Stimulated activated CD8-positive, alpha-beta memory T cell treated with anti-CD3 and anti-CD28 coated beads, Interleukin-12 subunit alpha, Interleukin-12 subunit beta, amount 100 ng/mL, for 24 hours (primary cell): ENCODE results near the gene FBXO24.
A peak's percentile ranks its signal among the peaks of the same experiment; 100 is the strongest.

Experiments used
- DNase-seq: peaks from one replicate; pipeline ENCODE4 v3.0.0-alpha.2; 2020; ENCODE audit errors: extremely low read depth

The FBXO24 gene

GRCh38 chr7:100620804-100621203 is 34.7 kb downstream of the FBXO24 start:
- DNase-seq: no peak

- no peak for DNase-seq
Measured at GRCh38 chr7:100621554-100621953, 35.4 kb downstream of the FBXO24 start.

GRCh38 chr7:100623951-100624824 is 38.1 kb downstream of the FBXO24 start:
- DNase-seq: no peak

- no peak for DNase-seq
Measured at GRCh38 chr7:100626055-100626454, 39.9 kb downstream of the FBXO24 start.

GRCh38 chr7:100626530-100627237 is 40.6 kb downstream of the FBXO24 start:
- DNase-seq: peak; percentile 68

GRCh38 chr7:100627238-100627549 is 41.1 kb downstream of the FBXO24 start:
- DNase-seq: no peak

GRCh38 chr7:100629117-100629716 is 43.1 kb downstream of the FBXO24 start:
- DNase-seq: no peak

- no peak for DNase-seq
Measured at GRCh38 chr7:100630066-100630465, 43.9 kb downstream of the FBXO24 start.

GRCh38 chr7:100632951-100633717 is 47.0 kb downstream of the FBXO24 start:
- no peak for DNase-seq

GRCh38 chr7:100639995-100640516 is 53.9 kb downstream of the FBXO24 start:
- DNase-seq: no peak

GRCh38 chr7:100640517-100641440 is 54.7 kb downstream of the FBXO24 start:
- no peak for DNase-seq

GRCh38 chr7:100641463-100641859 is 55.3 kb downstream of the FBXO24 start, which contains the start of gene TFR2:
TSS of gene TFR2 (minus strand) at chr7:100641552. CDS start at chr7:100641509, 43 bp downstream.
- no peak for DNase-seq

GRCh38 chr7:100641860-100642533 is 55.9 kb downstream of the FBXO24 start:
- no peak for DNase-seq

GRCh38 chr7:100642534-100642907 is 56.4 kb downstream of the FBXO24 start:
- no peak for DNase-seq

GRCh38 chr7:100649826-100650565 is 63.9 kb downstream of the FBXO24 start:
- no peak for DNase-seq
